NCI-H187 (cell line): ENCODE results near the gene SCAP.
"Not testable (repeated sequence)": the region's sequence is repeated elsewhere in the genome, so short reads cannot be mapped to it uniquely, and the experiment has no call there.

ENCODE experiments used
- DNase-seq, 2 experiments: peaks; one replicate each; lab custom pipeline; 2025; lab: John Stamatoyannopoulos, UW

SCAP gene

GRCh38 chr3:47475570-47476329 is at the start of gene SCAP:
TSS of gene SCAP (minus strand) at chr3:47475941. CDS start at chr3:47442993, 32,948 bp downstream.
- DNase-seq, result peak; percentile 29 to 65

- no peak for DNase-seq
Measured at GRCh38 chr3:47523310-47524073, 47.8 kb upstream of the SCAP start.

GRCh38 chr3:47522082-47522987 is 46.6 kb upstream of the SCAP start:
- DNase-seq, result peak; percentile 58 to 62

- no peak for DNase-seq
Measured at GRCh38 chr3:47520756-47521155, 45.0 kb upstream of the SCAP start.

DNA sequence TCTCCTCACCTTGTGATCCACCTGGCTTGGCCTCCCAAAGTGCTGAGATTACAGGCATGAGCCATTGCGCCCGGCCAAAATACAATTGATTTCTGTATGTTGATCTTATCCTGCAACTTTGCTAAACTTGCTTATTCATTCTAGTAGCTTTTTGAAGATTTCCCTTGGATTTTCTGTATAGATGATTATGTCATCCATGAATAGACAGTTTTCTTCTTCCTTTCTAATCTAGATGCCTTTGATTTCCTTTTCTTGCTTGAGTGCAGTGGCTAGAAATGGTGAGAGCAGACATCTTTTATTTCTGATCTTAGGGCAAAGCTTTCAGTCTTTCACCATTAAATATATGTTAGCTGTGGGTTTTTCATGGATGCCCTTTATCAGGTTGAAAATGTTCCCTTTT is 42.2 kb upstream of the SCAP start:
- no peak for DNase-seq

- DNase-seq, result no peak
Measured at GRCh38 chr3:47515864-47516319, 40.2 kb upstream of the SCAP start.

- DNase-seq, result no peak
Measured at GRCh38 chr3:47515100-47515499, 39.4 kb upstream of the SCAP start.

DNA sequence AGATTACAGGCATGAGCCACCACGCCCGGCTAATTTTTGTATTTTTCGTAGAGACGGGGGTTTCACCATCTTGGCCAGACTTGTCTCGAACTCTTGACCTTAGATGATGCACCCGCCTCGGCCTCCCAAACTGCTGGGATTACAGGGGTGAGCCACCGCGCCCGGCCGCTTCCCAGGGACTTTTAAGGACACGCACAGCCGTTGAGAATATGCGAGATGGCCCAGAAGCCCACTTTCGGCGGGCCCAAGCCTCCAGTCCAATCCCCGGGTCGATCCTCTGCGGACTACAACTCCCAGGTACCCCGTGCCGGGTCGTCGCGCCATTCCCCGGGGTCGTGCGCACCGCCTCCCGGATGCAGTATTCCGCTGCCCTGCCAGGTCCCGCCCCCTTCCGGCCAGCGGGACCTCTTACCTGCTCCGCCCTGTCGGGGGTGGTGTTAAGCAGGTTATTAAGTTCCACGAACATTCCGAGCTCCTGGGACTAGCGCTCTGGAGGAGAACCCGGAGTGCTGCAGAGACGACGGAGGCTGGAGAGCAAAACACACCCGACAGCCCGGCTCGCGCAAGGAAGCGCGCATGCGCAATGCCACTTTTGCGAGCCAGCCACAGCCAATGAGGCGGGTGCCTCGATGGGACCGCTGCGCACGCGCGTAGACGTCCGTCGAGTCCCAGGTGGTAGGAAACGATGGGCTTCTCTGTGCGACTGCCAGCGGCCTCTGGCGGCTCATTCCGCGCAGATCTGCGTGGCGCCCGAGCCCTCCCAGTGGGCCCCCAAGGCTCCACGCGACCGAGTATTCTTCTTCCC is 37.6 kb upstream of the SCAP start, which contains the start of gene ELP6:
TSS of gene ELP6 (minus strand) at position 588 of the 805 bp plus-strand sequence. CDS start at position 466, 122 bp downstream.
- peak; percentile 82 to 87 for DNase-seq

- no peak for DNase-seq
Measured at GRCh38 chr3:47512416-47513124, 36.8 kb upstream of the SCAP start.

DNA sequence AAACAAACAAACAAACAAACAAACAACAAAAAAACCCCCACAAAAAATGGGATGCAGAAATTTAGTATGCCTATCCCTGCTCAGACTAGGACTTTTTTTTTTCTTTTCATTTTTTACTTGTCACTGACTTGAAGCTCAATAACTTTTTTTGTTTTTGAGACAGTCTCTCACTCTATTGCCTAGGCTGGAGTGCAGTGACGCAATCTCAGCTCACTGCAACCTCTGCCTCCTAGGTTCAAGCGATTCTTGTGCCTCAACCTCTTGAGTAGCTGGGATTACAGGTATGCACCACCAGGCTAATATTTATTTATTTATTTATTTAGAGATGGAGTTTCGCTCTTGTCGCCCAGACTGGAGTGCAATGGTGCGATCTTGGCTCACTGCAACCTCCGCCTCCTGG is 29.5 kb upstream of the SCAP start:
- not testable (repeated sequence) for DNase-seq

DNA sequence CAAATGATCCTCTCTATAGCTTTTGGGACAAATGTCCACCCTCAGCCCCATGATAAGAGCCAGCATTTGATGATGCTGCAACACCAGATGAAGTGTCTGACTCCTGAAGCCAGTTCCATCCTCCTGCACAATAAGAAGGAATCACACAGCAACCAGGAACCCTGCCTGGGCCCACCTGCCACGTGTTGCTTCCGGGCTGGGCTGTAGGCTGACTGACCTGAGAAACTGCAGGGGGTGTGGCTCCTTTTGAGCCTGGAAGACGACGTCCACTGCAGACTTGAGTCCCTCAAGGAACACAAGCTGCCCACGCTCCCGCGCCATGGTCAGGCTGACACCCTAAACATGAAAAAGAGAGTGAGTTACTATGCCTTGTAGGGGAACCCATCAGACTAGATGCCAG is 28.4 kb upstream of the SCAP start:
- no peak for DNase-seq

- no peak for DNase-seq
Measured at GRCh38 chr3:47503033-47503432, 27.3 kb upstream of the SCAP start.

DNA sequence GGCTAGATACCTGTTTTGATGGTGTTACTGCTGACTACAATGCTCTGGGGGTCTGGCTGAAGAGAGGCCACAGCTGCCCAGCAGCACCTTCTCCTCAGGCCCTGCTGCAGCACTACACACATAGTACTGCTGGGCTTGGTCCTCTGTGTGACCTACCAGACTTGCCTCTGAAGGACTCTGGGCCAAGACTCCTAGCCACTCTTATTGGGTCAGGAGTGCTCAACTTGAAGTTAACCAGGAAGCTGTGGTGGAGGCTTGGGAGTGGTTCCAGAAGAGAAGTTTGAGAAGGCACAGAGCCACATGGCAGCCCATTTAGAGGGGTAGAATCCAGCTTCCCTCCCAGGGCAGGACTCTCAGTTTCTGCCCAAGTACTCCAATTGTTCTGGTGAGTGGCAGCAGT is 21.2 kb upstream of the SCAP start:
- DNase-seq, result no peak

- DNase-seq, result no peak
Measured at GRCh38 chr3:47495886-47496285, 20.1 kb upstream of the SCAP start.

DNA sequence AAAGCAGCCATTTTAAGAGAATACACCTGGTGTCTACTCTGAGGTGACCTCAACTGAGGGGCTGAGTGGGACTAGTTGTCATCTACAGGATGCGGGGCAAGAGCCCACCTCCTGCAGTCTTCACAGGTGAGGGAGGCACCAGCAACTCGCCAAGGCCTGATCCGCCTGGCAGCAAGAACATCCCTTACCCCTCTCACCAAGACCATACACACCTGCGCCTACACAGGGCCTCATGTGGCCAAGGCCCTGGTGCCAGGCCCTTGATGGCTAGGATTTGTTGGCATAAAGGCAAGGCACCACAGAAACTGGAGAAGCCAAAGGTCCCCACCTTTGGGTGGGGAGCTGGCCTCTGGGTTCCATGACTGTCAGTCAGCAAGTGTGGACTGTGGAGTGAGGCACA is 19.4 kb upstream of the SCAP start:
- no peak for DNase-seq

DNA sequence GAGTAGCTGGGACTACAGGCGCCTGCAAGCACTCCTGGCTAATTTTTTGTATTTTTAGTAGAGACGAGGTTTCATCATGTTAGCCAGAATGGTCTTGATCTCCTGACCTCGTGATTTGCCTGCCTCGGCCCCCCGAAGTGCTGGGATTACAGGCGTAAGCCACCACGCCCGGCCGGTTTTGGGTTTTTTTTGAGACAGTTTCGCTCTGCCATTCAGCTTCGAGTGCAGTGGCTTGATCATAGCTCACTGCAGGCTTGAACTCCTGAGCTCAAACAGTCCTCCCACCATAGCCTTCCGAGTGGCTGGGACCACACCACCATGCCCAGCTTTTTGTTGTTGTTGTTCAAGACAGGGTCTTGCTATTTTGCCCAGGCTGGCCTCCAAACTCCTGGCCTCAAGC is 16.0 kb upstream of the SCAP start:
- no peak for DNase-seq

GRCh38 chr3:47491186-47491585 is 15.4 kb upstream of the SCAP start:
- no peak for DNase-seq

GRCh38 chr3:47487265-47487664 is 11.5 kb upstream of the SCAP start:
- DNase-seq, result no peak

GRCh38 chr3:47485812-47486211 is 10.1 kb upstream of the SCAP start:
- no peak for DNase-seq

GRCh38 chr3:47482366-47482765 is 6.6 kb upstream of the SCAP start:
- no peak for DNase-seq

DNA sequence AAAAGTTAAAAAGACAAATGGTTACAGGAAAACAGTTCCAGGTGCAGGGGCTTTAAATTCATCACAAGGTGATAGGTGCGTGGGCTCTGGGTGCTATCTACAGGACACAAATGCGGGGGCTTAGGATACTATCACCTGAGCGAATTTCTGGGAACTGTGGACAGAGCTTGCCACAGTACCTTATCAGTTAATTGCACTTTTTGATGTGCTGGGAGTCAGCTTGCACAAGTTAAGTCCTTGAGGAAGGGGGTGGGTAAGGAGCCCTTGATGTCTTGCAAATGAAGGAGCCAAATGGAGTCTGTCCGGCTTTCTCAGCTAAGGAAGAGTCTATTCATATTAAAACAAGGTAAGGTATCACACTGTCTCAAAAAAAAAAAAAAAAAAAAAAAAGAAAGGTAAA is 6.0 kb upstream of the SCAP start:
- not testable (repeated sequence) for DNase-seq
